DND-41 (cell line): ENCODE measurements around the gene SPTAN1.

Experiments used
- ATAC-seq: fragments of 200-7000 bp; cut with Tn5 transposase; 3 replicates; pipeline ENCODE4 v1.9.1; 2021; ENCODE audit warnings: low read depth; ENCODE audit not compliant: insufficient read depth
- DNase-seq: peaks from one replicate; pipeline ENCODE4 v3.0.0-alpha.2; 2020
- H2AFZ ChIP-seq: 2 replicates; pipeline ENCODE4 v1.6.0; 2012; ENCODE audit warnings: low read depth, low read length
- H3K27ac ChIP-seq: 2 replicates; pipeline ENCODE4 v1.5.1; 2012; ENCODE audit warnings: low read length, inconsistent platforms
- H3K27me3 ChIP-seq: fragments of 200-600 bp; sonication (generic); 2 replicates; pipeline ENCODE4 v1.6.0; 2012; ENCODE audit warnings: low read length, mild to moderate bottlenecking, inconsistent platforms; ENCODE audit not compliant: insufficient read depth, poor library complexity
- H3K36me3 ChIP-seq: 2 replicates; pipeline ENCODE4 v1.5.1; 2012; ENCODE audit warnings: low read length, inconsistent platforms; ENCODE audit not compliant: insufficient read depth
- H3K4me1 ChIP-seq: 2 replicates; pipeline ENCODE4 v1.5.1; 2012; ENCODE audit warnings: mild to moderate bottlenecking, low read length; ENCODE audit not compliant: insufficient read depth
- H3K4me2 ChIP-seq: 2 replicates; pipeline ENCODE4 v1.6.0; 2012; ENCODE audit warnings: mild to moderate bottlenecking, moderate library complexity, low read length, inconsistent platforms; ENCODE audit not compliant: insufficient read depth
- H3K4me3 ChIP-seq, 2 experiments: fragments of 200-600 bp in 1 of 2; shearing (Covaris generic) in 1 of 2; 2 replicates each; pipeline ENCODE4 v1.5.1; 2012 to 2016; ENCODE audit warnings: inconsistent platforms in 2 of 2, low read length in 2 of 2, mild to moderate bottlenecking in 2 of 2, low read depth in 1 of 2, moderate library complexity in 1 of 2
- H3K79me2 ChIP-seq: 2 replicates; pipeline ENCODE4 v1.6.0; 2012; ENCODE audit warnings: low read length, inconsistent platforms; ENCODE audit not compliant: insufficient read depth
- H3K9ac ChIP-seq: 2 replicates; pipeline ENCODE4 v1.6.0; 2012; ENCODE audit warnings: low read depth, mild to moderate bottlenecking, inconsistent platforms, low read length, moderate library complexity
- H3K9me3 ChIP-seq: 2 replicates; pipeline ENCODE4 v1.5.1; 2012; ENCODE audit warnings: low read length, moderate library complexity, mild to moderate bottlenecking, inconsistent platforms; ENCODE audit not compliant: insufficient read depth, severe bottlenecking
- H4K20me1 ChIP-seq: 2 replicates; pipeline ENCODE4 v1.6.0; 2012; ENCODE audit warnings: low read length; ENCODE audit not compliant: insufficient read depth
- CTCF ChIP-seq: IDR thresholded peaks from 2 replicates; pipeline ENCODE4 v1.5.1; 2012; ENCODE audit warnings: borderline replicate concordance, low read length, moderate library complexity, mild to moderate bottlenecking; ENCODE audit not compliant: poor library complexity, severe bottlenecking; ENCODE audit errors: extremely low read depth
- EZH2 ChIP-seq: IDR thresholded peaks from 3 replicates; pipeline ENCODE4 v1.6.1; 2012; ENCODE audit warnings: borderline replicate concordance, low read depth, mild to moderate bottlenecking, moderate library complexity, low read length, inconsistent platforms; ENCODE audit not compliant: severe bottlenecking

The SPTAN1 gene

GRCh38 chr9:128556926-128557634, 4.7 kb downstream of the SPTAN1 start:
- no peaks in the 10 kb centered on the region for H3K9me3 ChIP-seq
- peaks cover 48% of the 10 kb centered on the region for H3K4me1 ChIP-seq
- H3K4me3 ChIP-seq, result no peak overlapping the region
- no peak overlapping the region for H3K27ac ChIP-seq
- peaks cover 83% of the 10 kb centered on the region for H3K79me2 ChIP-seq
- H3K9ac ChIP-seq, result no peak overlapping the region
- H3K27me3 ChIP-seq, result no peaks in the 10 kb centered on the region
- H2AFZ ChIP-seq, result no peak overlapping the region
- peaks cover 31% of the 10 kb centered on the region for H4K20me1 ChIP-seq
- no peak overlapping the region for H3K4me2 ChIP-seq
- DNase-seq (no peak), ATAC-seq (no peak)
- TF ChIP-seq EZH2 (no peak), CTCF (no peak)
- 0 out of 2 replicates have a peak, but pooled peaks cover 4% of the 10 kb centered on the region for H3K36me3 ChIP-seq

GRCh38 chr9:128558431-128559310, 6.3 kb downstream of the SPTAN1 start:
- Histone ChIP-seq H3K79me2 (peaks cover 83% of the 10 kb centered on the region), H3K36me3 (0 out of 2 replicates have a peak, but pooled peaks cover 4% of the 10 kb centered on the region), H3K4me3 (no peak overlapping the region), H3K27me3 (no peaks in the 10 kb centered on the region), H3K9me3 (no peaks in the 10 kb centered on the region), H3K27ac (no peak overlapping the region), H4K20me1 (peaks cover 28% of the 10 kb centered on the region), H2AFZ (no peak overlapping the region), H3K4me1 (peaks cover 40% of the 10 kb centered on the region), H3K4me2 (no peak overlapping the region), H3K9ac (no peak overlapping the region)
- DNase-seq (peak; percentile 50), ATAC-seq (peak; percentile 56; the same call in 2 of the 3 replicates)
- TF ChIP-seq EZH2 (no peak), CTCF (no peak)

DNA sequence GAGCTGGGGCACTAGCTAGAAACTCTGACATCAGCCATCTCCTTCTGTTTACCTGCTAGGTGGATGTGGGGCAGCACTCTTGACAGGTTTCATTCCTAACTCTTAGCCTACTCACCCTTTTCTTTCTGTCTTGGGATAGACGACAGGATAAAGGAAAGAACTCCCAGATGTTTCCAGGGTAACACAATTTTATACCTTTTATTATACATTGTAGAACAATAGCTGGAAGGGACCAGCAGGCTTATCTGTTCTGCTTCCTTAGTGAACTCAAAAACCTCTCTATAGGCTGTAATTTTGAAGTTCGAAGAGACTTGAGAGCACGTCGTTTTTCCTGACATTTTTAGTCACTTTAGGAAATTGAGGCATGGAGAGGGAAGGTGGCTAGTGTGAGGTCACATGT, 13.2 kb downstream of the SPTAN1 start:
- Histone ChIP-seq H3K4me2 (no peak overlapping the region), H3K4me3 (no peak overlapping the region), H3K36me3 (peaks cover 33% of the 10 kb centered on the region), H3K9me3 (no peaks in the 10 kb centered on the region), H3K27me3 (no peaks in the 10 kb centered on the region), H3K4me1 (no peaks in the 10 kb centered on the region), H4K20me1 (peaks cover 4% of the 10 kb centered on the region; the same call in 1 of the 2 replicates), H3K79me2 (peaks cover 35% of the 10 kb centered on the region), H2AFZ (no peak overlapping the region), H3K9ac (no peak overlapping the region), H3K27ac (no peak overlapping the region)
- no peak for DNase-seq
- TF ChIP-seq EZH2, result no peak
- no peak for TF ChIP-seq CTCF
- no peak for ATAC-seq
